GM19438 (cell line): ENCODE data around the gene TLCD3B.

ENCODE experiments used
- ATAC-seq: cut with Tn5 transposase; IDR thresholded peaks from one replicate; pipeline ENCODE4 v1.9.1; 2021; ENCODE audit warnings: low read depth; ENCODE audit not compliant: unreplicated experiment

TLCD3B gene

GRCh38 chr16:29975134-29975538 lies 55.9 kb downstream of the TLCD3B start:
- no peak for ATAC-seq
